HG02852 (cell line): ENCODE data around the gene ENTPD1.
"Not testable (repeated sequence)": the region's sequence is repeated elsewhere in the genome, so short reads cannot be mapped to it uniquely, and the experiment has no call there.

Experiments
- ATAC-seq: cut with Tn5 transposase; IDR thresholded peaks from one replicate; pipeline ENCODE4 v1.9.1; 2021; ENCODE audit warnings: mild to moderate bottlenecking, moderate library complexity; ENCODE audit not compliant: unreplicated experiment

Gene ENTPD1

GRCh38 chr10:95792874-95793285 lies 36.9 kb downstream of the ENTPD1 start:
- ATAC-seq: no peak

GRCh38 chr10:95793401-95794045 lies 37.6 kb downstream of the ENTPD1 start:
- ATAC-seq: peak; percentile 41

GRCh38 chr10:95794195-95794594 lies 38.2 kb downstream of the ENTPD1 start:
- no peak for ATAC-seq

- no peak for ATAC-seq
Measured at GRCh38 chr10:95795602-95796001, 39.6 kb downstream of the ENTPD1 start.

GRCh38 chr10:95796504-95796903 lies 40.5 kb downstream of the ENTPD1 start:
- ATAC-seq: no peak

- ATAC-seq: no peak
Measured at GRCh38 chr10:95798096-95798855, 42.3 kb downstream of the ENTPD1 start.

- not testable (repeated sequence) for ATAC-seq
Measured at GRCh38 chr10:95800286-95800685, 44.3 kb downstream of the ENTPD1 start.

- ATAC-seq: not testable (repeated sequence)
Measured at GRCh38 chr10:95806687-95807380, 50.9 kb downstream of the ENTPD1 start.

- not testable (repeated sequence) for ATAC-seq
Measured at GRCh38 chr10:95808705-95809308, 52.8 kb downstream of the ENTPD1 start.

- ATAC-seq: no peak
Measured at GRCh38 chr10:95809370-95810197, 53.6 kb downstream of the ENTPD1 start.

GRCh38 chr10:95810198-95810976 lies 54.4 kb downstream of the ENTPD1 start:
- no peak for ATAC-seq

- no peak for ATAC-seq
Measured at GRCh38 chr10:95813054-95813685, 57.2 kb downstream of the ENTPD1 start.

- ATAC-seq: no peak
Measured at GRCh38 chr10:95814011-95814727, 58.2 kb downstream of the ENTPD1 start.

GRCh38 chr10:95815133-95815532 lies 59.2 kb downstream of the ENTPD1 start:
- ATAC-seq: no peak

GRCh38 chr10:95815701-95816240 lies 59.8 kb downstream of the ENTPD1 start:
- ATAC-seq: no peak

- no peak for ATAC-seq
Measured at GRCh38 chr10:95818010-95818409, 62.0 kb downstream of the ENTPD1 start.

GRCh38 chr10:95818668-95819067 lies 62.7 kb downstream of the ENTPD1 start:
- no peak for ATAC-seq

GRCh38 chr10:95819620-95820329 lies 63.8 kb downstream of the ENTPD1 start:
- ATAC-seq: no peak
